Myocyte (in vitro differentiated cells): ENCODE data around the gene KRTAP5-2. TPM values are rescaled to one million over a fixed set of nuclear protein-coding genes. Genes with fewer than 3 reads are reported as not detected.
"Not testable (repeated sequence)": the region's sequence is repeated elsewhere in the genome, so short reads cannot be mapped to it uniquely, and the experiment has no call there.

Experiments used
- DNase-seq: peaks from one replicate; pipeline ENCODE4 v3.0.0-alpha.2; 2012; ENCODE audit warnings: low read depth
- polyA plus RNA-seq: library from polyadenylated mRNA; unstranded; fragments of >200 nt; gene quantifications from one replicate; pipeline ENCODE4 v1.2.1, GENCODE V29; 2012; ENCODE audit warnings: missing spikeins
- total RNA-seq: library from RNA; depleted of rRNA; stranded (reverse); fragments of >200 nt; gene quantifications from 2 replicates; pipeline ENCODE4 v1.2.3, GENCODE V29; 2014

The KRTAP5-2 gene
- not detected in 2 replicates for total RNA-seq
- 0.11 TPM for polyA plus RNA-seq

- DNase-seq, result no peak
Observed at GRCh38 chr11:1597994-1598380, at the start of gene KRTAP5-2. TSS of gene KRTAP5-2 (minus strand) at chr11:1598294. CDS start at chr11:1598250, 44 bp downstream.

- not testable (repeated sequence) for DNase-seq
Observed at GRCh38 chr11:1646540-1646939, 48.4 kb upstream of the KRTAP5-2 start.

- no peak for DNase-seq
Observed at GRCh38 chr11:1645357-1645821, 47.3 kb upstream of the KRTAP5-2 start.

- no peak for DNase-seq
Observed at GRCh38 chr11:1644601-1645356, 46.7 kb upstream of the KRTAP5-2 start.

GRCh38 chr11:1643146-1643690 lies 45.1 kb upstream of the KRTAP5-2 start:
- no peak for DNase-seq

- DNase-seq, result no peak
Observed at GRCh38 chr11:1642288-1643145, 44.4 kb upstream of the KRTAP5-2 start.

GRCh38 chr11:1641096-1641495 lies 43.0 kb upstream of the KRTAP5-2 start:
- DNase-seq, result no peak

GRCh38 chr11:1640076-1640946 lies 42.2 kb upstream of the KRTAP5-2 start:
- peak; percentile 27 for DNase-seq

GRCh38 chr11:1639666-1640065 lies 41.6 kb upstream of the KRTAP5-2 start:
- DNase-seq, result no peak

GRCh38 chr11:1639102-1639620 lies 41.1 kb upstream of the KRTAP5-2 start:
- DNase-seq, result no peak

- no peak for DNase-seq
Observed at GRCh38 chr11:1638344-1638743, 40.2 kb upstream of the KRTAP5-2 start.

- DNase-seq, result no peak
Observed at GRCh38 chr11:1637628-1638027, 39.5 kb upstream of the KRTAP5-2 start.

- DNase-seq, result no peak
Observed at GRCh38 chr11:1636291-1636950, 38.3 kb upstream of the KRTAP5-2 start.

GRCh38 chr11:1633864-1634263 lies 35.8 kb upstream of the KRTAP5-2 start:
- no peak for DNase-seq

- DNase-seq, result no peak
Observed at GRCh38 chr11:1632053-1632714, 34.1 kb upstream of the KRTAP5-2 start.

GRCh38 chr11:1631066-1631568 lies 33.0 kb upstream of the KRTAP5-2 start:
- DNase-seq, result no peak

GRCh38 chr11:1630271-1630670 lies 32.2 kb upstream of the KRTAP5-2 start:
- DNase-seq, result no peak

GRCh38 chr11:1629326-1630185 lies 31.5 kb upstream of the KRTAP5-2 start, which contains the start of gene KRTAP5-5:
TSS of gene KRTAP5-5 (plus strand) at chr11:1629775. CDS start at chr11:1629841, 66 bp downstream.
- no peak for DNase-seq
